Endothelial cell of umbilical vein (primary cell): ENCODE measurements around the gene SH3PXD2A. TPM values are rescaled to one million over a fixed set of nuclear protein-coding genes. Genes with fewer than 3 reads are reported as not detected.

Experiments used
- BruUV-seq: library from RNA; stranded (reverse); fragments of 400-500 nt; replicated peaks from 2 replicates; lab custom pipeline; 2021; lab: Mats Ljungman, UMichigan
- CTCF ChIA-PET: fragments of 300-600, 350-600 bp; sonication (Branson Sonifier 250); formaldehyde crosslinking; loops from one replicate; lab custom pipeline; 2021; ENCODE audit warnings: antibody characterized with exemption, inconsistent platforms; lab: Charles Lee
- POLR2A ChIA-PET: fragments of 300-600, 350-600 bp; sonication (Branson Sonifier 250); formaldehyde crosslinking; loops from one replicate; lab custom pipeline; 2021; ENCODE audit warnings: antibody characterized with exemption, inconsistent platforms; lab: Charles Lee
- DNase-seq: peaks from one replicate; pipeline ENCODE4 v3.0.0-alpha.2; 2011; ENCODE audit warnings: low read depth, low spot score
- FAIRE-seq: peaks from 2 replicates; lab custom pipeline; 2011; peaks lifted over from hg19 to GRCh38; lab: Jason Lieb, UNC
- H2AFZ ChIP-seq: 2 replicates; pipeline ENCODE4 v1.6.0; 2012; ENCODE audit warnings: low read depth, low read length, control low read depth, inconsistent platforms
- H3K27ac ChIP-seq: 2 replicates; pipeline ENCODE4 v1.5.1; 2011; ENCODE audit warnings: low read depth, mild to moderate bottlenecking, control low read depth, low read length, moderate library complexity; ENCODE audit not compliant: insufficient read depth
- H3K27me3 ChIP-seq, 2 experiments: 2 replicates each; pipeline versions ENCODE4 v1.6.0 to v1.6.1; 2011; ENCODE audit warnings: low read length in 2 of 2, mixed read lengths in 1 of 2; ENCODE audit not compliant: control insufficient read depth in 2 of 2, insufficient read depth in 2 of 2
- H3K36me3 ChIP-seq, 2 experiments: 2 replicates in 1 of 2; 3 replicates in 1 of 2; pipeline ENCODE4 v1.5.1; 2011; ENCODE audit warnings: low read length in 2 of 2, mild to moderate bottlenecking in 1 of 2, moderate library complexity in 1 of 2; ENCODE audit not compliant: control insufficient read depth in 2 of 2, insufficient read depth in 2 of 2; ENCODE audit errors: extremely low read depth in 1 of 2
- H3K4me1 ChIP-seq: 3 replicates; pipeline ENCODE4 v1.5.1; 2011; ENCODE audit warnings: mild to moderate bottlenecking, low read length; ENCODE audit not compliant: control insufficient read depth, insufficient read depth; ENCODE audit errors: extremely low read depth
- H3K4me2 ChIP-seq: 2 replicates; pipeline ENCODE4 v1.6.1; 2011; ENCODE audit warnings: low read length, control low read depth, mixed read lengths; ENCODE audit not compliant: insufficient read depth
- H3K4me3 ChIP-seq, 3 experiments: fragments of 200-600 bp in 1 of 3; sonication (generic), shearing (Covaris generic) in 1 of 3; replicated peaks in 1 of 3; 2 replicates each; pipeline ENCODE4 v1.5.1; 2011 to 2016; ENCODE audit warnings: control low read depth in 3 of 3, low read length in 3 of 3, mild to moderate bottlenecking in 2 of 3, inconsistent platforms in 1 of 3, low read depth in 1 of 3, moderate library complexity in 1 of 3; ENCODE audit not compliant: insufficient read depth in 1 of 3
- H3K79me2 ChIP-seq: 2 replicates; pipeline ENCODE4 v1.6.0; 2012; ENCODE audit warnings: low read length, inconsistent platforms; ENCODE audit not compliant: control insufficient read depth, insufficient read depth
- H3K9ac ChIP-seq: replicated peaks from 2 replicates; pipeline ENCODE3; 2011; ENCODE audit warnings: low read length, control low read depth; ENCODE audit not compliant: insufficient read depth; ENCODE audit errors: extremely low read depth
- H3K9me1 ChIP-seq: replicated peaks from 3 replicates; pipeline ENCODE4 v1.6.0; 2011; ENCODE audit warnings: mild to moderate bottlenecking, low read length; ENCODE audit not compliant: control insufficient read depth, insufficient read depth; ENCODE audit errors: extremely low read depth
- H3K9me3 ChIP-seq: replicated peaks from 2 replicates; pipeline ENCODE4 v1.5.1; 2012; ENCODE audit warnings: low read length, inconsistent platforms; ENCODE audit not compliant: control insufficient read depth, insufficient read depth
- H4K20me1 ChIP-seq: replicated peaks from 2 replicates; pipeline ENCODE3; 2011; ENCODE audit warnings: mild to moderate bottlenecking, low read length; ENCODE audit not compliant: control insufficient read depth, insufficient read depth; ENCODE audit errors: extremely low read depth
- CTCF ChIP-seq, 2 donors: IDR thresholded peaks; 1 replicate in 1 of 2; 2 replicates in 1 of 2; pipeline ENCODE4 v1.5.1; 2011; ENCODE audit warnings: low read length in 2 of 2, mild to moderate bottlenecking in 2 of 2, moderate library complexity in 2 of 2, control low read depth in 1 of 2, inconsistent platforms in 1 of 2, low read depth in 1 of 2; ENCODE audit not compliant: insufficient read depth in 1 of 2; ENCODE audit errors: extremely low read depth in 1 of 2
- EZH2 ChIP-seq: IDR thresholded peaks from 2 replicates; pipeline ENCODE4 v1.6.1; 2012; ENCODE audit warnings: borderline replicate concordance, low read depth, mild to moderate bottlenecking, moderate library complexity, low read length, inconsistent platforms; ENCODE audit not compliant: severe bottlenecking
- FOS ChIP-seq: IDR thresholded peaks from 2 replicates; pipeline ENCODE4 v1.6.1; 2011; ENCODE audit warnings: mild to moderate bottlenecking, low read length, moderate library complexity, borderline replicate concordance; ENCODE audit not compliant: insufficient read depth
- GATA2 ChIP-seq: IDR thresholded peaks from 2 replicates; pipeline ENCODE4 v1.7.0; 2011; ENCODE audit warnings: low read depth, mild to moderate bottlenecking, moderate library complexity, mixed read lengths, low read length; ENCODE audit not compliant: insufficient read length, insufficient read depth
- JUN ChIP-seq: IDR thresholded peaks from 2 replicates; pipeline ENCODE4 v1.6.1; 2011; ENCODE audit warnings: borderline replicate concordance, low read depth; ENCODE audit not compliant: insufficient read length, insufficient read depth
- MAX ChIP-seq: IDR thresholded peaks from 2 replicates; pipeline ENCODE4 v1.6.1; 2011; ENCODE audit not compliant: insufficient read depth, insufficient read length
- MYC ChIP-seq: IDR thresholded peaks from one replicate; pipeline ENCODE4 v1.6.1; 2011; ENCODE audit warnings: mild to moderate bottlenecking, low read depth, low read length
- POLR2A ChIP-seq: IDR thresholded peaks from 2 replicates; pipeline ENCODE4 v1.6.1; 2012; ENCODE audit warnings: low read depth, mild to moderate bottlenecking, control low read depth, low read length
- POLR2AphosphoS5 ChIP-seq: IDR thresholded peaks from 2 replicates; pipeline ENCODE4 v1.6.1; 2012; ENCODE audit warnings: low read depth, mild to moderate bottlenecking, control low read depth, low read length, moderate library complexity; ENCODE audit not compliant: insufficient read depth
- dilution Hi-C: fragments of 300-500 bp; cut with MboI; formaldehyde crosslinking; loops from one replicate; pipeline ENCODE4 v1.15.0; 2019; ENCODE audit warnings: low sequenced_read_pairs; ENCODE audit not compliant: extremely low pct_ligation_motif_present
- intact Hi-C: fragments of 100-400 bp; cut with micrococcal nuclease; formaldehyde crosslinking; loops from one replicate; pipeline ENCODE4 v1.10.0; 2022
- polyA plus RNA-seq, 4 experiments: library from polyadenylated mRNA; depleted of rRNA in 3 of 4; stranded (reverse) in 3 of 4; unstranded in 1 of 4; fragments of >200 nt; gene quantifications; 2 replicates each; pipeline versions ENCODE4 v1.2.1 to v1.2.3, GENCODE V29; 2011 to 2012; ENCODE audit warnings: missing spikeins in 1 of 4
- total RNA-seq: library from RNA; stranded (reverse); gene quantifications from 2 replicates; pipeline ENCODE4 v1.2.3, GENCODE V29; 2021

SH3PXD2A gene
- total and polyA plus RNA-seq, 2 donors (not counting 3 experiments of a cell fraction or from before 2014, with no cell fraction given) = 1.4 to 5.1 TPM

GRCh38 chr10:103797857-103798256, 57.5 kb downstream of the SH3PXD2A start:
- Histone ChIP-seq H3K9me1 (no peaks in the 10 kb centered on the region), H3K36me3 (no peaks in the 10 kb centered on the region), H3K27me3 (no peaks in the 10 kb centered on the region), H3K4me3 (no peak overlapping the region), H3K9ac (no peak overlapping the region), H3K27ac (no peak overlapping the region), H2AFZ (no peak overlapping the region), H3K4me2 (no peak overlapping the region), H3K4me1 (no peaks in the 10 kb centered on the region), H3K79me2 (no peaks in the 10 kb centered on the region), H4K20me1 (no peaks in the 10 kb centered on the region), H3K9me3 (no peaks in the 10 kb centered on the region)
- BruUV-seq = no TSS peak
- dilution Hi-C loops = no loop called here
- ChIA-PET CTCF (interaction anchor here (1.0 to 1.5 kb wide), 2 partner anchors 16 to 111 kb away, joined by 4 read pairs; no protein-coding TSS in a partner anchor), POLR2A (no interaction called here)
- intact Hi-C loops = no loop called here
- TF ChIP-seq MYC = no peak
- TF ChIP-seq EZH2 = no peak
- TF ChIP-seq GATA2 = no peak
- no peak for TF ChIP-seq CTCF (IDR thresholded peaks at IDR 0.05; ENCODE audit: extremely low read depth in 1 of 2, insufficient read depth in 1 of 2, low read depth in 1 of 2, low read length in 2 of 2)
- TF ChIP-seq FOS = no peak
- no peak for TF ChIP-seq MAX
- no peak for TF ChIP-seq POLR2A
- TF ChIP-seq POLR2AphosphoS5 = no peak
- TF ChIP-seq JUN = no peak
- FAIRE-seq (no peak), DNase-seq (no peak)
